HG02642 (cell line): Measurements from ENCODE around the gene EXPH5.
"Not testable (repeated sequence)": the region's sequence is repeated elsewhere in the genome, so short reads cannot be mapped to it uniquely, and the experiment has no call there.

Experiments
- ATAC-seq: cut with Tn5 transposase; IDR thresholded peaks from one replicate; pipeline ENCODE4 v1.9.1; 2021; ENCODE audit warnings: mild to moderate bottlenecking; ENCODE audit not compliant: unreplicated experiment, poor library complexity

The EXPH5 gene, protein sequence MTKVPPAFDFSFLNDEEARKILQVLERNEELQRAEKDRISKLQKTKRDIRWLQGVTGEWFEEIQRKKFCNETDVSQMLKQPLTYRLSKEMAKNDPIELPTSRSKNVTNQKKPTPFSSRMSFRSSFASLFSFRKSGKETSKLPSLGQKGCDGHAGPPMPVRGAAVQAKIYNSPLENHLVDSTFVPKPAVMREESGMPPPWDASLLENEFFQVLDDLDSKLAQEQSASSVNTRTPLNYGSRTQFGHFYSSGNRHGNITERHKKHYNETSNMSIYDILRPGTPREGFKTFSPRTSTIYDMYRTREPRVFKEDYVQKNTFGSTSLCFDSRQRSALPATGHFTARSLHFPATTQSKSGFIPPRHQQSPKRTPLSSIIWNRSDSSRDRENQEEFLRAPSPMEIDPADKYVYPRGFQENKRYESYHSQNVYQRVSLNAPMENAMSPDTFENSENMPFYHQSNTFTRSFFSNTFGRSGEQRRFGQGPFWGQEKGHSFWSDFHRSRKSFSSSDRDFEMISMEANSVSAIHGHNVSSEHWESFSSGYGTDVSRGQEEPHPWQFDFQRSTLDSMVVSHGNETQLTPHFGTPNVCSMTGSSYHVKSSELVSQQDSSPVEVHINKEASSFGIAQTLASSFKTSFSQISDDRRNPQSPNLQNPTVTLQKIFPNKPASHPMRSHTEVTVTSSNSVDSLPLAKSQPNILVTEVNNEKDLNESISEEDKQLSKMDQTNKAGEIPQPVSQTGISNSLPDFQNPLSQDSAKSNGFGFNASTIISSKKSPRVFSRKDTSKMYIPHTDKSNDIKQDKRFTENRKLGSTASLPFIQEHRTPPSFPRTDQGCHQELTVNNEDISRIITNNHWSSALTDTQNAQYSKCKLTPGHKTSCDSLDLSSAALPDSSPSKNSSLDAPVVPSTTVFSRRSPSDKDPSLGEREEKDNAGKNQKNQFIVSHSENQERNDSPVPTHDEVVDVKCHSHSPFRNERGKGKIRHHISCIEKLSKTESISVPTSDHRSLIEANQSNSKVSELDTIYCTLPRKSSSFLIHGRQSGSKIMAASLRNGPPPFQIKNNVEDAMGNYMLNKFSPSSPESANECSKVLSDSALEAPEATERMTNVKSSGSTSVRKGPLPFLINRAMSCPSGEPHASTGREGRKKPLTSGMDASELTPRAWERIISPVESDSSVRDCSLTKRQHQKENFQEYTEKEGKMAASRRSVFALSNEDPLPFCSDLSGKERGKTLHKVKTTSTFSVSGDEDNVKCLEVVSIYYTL (N-terminal part only)

DNA sequence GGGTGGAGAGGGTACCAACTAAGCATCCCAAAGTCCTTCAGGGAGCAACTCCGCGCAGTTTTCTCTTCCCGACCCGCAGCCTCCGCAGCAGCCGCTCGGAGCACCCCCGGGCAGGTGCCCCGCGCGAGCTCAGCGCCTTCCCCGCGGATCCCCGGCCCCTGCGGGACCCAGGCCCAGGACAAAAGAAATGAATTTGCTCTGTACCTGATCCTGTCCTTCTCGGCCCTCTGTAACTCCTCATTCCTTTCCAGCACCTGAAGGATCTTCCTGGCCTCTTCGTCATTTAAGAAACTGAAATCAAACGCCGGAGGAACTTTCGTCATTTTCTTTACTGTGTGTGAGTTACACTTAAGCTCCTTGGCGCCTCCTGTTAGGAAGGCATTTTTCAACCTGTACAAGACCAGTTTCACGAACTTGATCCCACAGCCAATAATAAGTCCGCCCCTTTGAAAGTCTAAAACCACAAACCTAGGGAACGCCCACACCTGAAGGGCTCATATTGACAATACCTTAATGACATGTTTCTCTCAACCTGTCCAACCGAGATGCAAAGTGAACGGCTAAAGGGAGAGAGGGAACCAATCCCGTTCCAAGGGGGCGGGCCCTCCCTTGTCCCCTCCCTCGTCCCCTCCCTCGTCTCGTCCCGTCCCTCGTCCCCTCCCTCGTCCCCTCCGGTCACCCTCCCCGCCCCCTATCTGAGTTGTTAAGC, at the start of gene EXPH5:
TSS of gene EXPH5 (minus strand) at position 555 of the 709 bp plus-strand sequence. CDS start at position 323, 232 bp downstream.
- peak; percentile 97 for ATAC-seq

DNA sequence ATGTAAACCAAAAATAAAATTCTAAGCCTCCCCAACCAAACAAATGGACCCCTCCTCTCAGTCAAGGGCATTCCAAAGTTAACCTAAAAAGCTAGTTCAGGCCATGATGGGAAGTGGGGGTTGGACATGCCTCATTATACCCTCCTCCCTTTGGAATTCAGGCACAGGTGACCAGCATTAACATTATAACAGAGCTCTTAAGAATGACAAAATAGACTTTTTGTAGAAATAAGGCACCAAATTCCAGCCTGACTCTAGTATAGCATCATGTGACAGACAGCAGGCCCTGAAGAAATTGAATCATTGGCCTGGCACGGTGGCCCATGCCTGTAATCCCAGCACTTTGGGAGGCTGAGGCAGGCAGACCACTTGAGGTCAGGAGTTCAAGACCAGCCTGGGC, 48.2 kb upstream of the EXPH5 start:
- not testable (repeated sequence) for ATAC-seq

DNA sequence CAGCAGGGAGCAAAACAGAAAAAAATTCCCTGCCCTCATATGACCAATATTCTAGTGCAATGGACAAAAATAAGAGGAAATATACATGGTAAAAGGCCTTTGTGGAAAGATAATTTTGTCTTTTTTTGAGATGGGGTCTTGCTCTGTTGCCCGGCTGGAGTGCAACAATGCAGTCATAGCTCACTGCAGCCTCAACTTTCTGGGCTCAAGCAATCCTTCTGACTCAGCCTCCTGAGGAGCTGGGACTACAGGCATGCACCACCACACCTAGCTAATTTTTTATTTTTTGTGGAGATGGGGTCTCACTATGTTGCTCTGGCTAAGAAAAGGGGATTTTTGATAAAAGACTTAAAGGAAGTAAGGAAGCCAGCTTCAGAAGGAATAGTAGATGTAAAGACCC, 45.6 kb upstream of the EXPH5 start:
- no peak for ATAC-seq

DNA sequence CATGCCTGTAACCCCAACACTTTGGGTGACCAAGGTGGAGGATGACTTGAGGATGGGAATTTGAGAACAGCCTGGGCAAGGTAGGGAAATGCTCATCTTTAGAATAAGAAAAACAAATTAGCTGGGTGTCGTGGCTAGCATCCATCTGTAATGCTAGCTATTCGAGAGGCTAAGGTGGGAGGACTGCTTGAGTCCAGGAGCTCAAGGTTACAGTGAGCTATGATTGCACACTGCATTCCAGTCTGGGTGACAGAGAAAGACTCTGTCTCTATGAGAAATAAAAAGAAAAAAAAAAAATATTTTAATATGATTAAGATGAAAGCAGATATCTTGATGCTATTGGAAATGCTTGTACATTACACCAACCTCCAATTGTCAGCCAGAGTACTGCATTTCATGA, 42.7 kb upstream of the EXPH5 start:
- ATAC-seq = no peak

DNA sequence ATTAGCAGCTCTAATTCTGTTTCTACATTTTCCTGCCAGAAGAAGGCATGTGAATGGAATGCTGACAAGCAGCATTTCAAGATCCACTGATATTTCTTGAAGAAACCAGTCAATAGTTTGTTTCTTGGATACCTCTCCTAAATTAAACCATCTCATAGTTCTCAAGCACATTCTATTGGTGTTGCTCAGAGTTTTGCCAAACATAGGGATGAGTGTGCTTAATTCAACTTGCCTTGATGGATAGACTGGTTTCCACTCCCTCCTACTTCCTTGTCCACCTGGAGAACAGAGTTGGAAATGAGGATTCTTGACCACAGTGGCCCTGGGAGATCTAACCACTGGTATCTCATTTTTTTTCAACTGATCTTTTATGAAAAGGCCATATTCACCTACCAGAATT, 41.5 kb upstream of the EXPH5 start:
- no peak for ATAC-seq

DNA sequence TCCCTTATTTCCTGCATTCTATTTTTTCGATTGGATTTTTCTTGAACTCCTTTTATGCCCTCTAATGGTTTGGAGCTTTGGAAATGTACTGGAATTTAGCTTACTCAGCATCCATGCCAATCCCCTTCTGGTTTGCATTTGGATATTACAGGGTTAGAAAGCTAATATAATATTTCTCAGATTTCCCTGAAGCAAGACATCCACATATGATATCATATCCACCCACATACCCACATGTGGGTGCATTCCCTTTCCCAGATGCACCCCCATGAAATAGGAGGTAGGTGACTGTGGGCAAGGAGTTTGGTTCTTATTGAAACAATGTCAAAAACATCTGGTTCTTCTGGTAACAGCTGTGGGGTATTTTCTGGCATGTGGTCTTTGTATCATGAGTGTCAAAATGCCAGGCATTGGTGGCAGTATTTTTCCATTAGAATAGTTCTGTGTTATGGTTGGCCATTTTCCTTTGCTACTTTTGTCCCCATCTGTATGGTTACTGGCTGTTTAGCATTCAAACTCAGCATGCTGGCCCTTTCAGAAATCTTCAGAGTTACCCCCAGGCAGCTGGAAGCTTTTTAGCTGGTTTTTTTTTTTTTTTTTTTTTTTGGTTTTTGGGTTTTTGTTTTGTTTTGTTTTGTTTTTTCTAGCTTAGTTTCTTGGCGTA, 38.6 kb upstream of the EXPH5 start:
- ATAC-seq = no peak

DNA sequence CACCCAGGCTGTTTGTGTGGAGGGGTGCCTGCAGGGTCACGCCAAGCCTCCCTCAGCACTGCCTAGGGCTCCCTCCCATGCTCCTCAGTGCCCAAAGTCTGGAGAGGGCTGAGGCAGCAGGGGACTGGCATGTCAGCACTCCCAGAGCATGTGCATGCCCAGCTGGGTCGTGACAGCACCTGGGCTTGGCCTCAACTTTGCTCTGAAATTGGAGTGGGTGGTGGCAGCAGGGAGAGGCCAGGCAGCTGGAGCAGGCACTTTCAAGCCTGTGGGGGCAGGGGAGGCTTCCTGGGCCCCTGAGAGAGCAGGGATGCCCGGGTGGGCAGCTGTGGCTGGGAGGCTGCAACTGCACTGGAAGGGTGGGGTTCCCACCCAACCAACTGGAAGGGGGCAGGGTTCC, 35.7 kb upstream of the EXPH5 start:
- no peak for ATAC-seq

DNA sequence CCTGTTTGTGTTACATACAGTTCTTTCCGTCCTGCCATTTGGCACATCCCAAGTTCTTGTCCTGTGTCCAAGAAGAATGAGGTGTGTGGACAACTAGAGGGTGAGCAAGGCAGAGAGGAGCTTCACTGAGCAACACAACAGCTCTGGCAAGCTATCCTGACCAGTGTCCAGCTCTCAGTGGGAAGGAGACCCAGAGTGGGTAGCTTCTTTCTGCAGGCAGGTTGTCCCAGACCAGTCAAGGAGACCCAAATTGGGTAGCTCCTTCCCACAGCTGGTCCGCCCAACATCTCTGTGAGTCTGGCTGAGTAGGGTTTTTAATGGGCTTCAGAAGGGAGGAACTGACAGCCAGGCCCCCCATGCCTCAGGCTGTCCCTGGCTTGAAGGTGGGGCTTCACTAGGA, 35.2 kb upstream of the EXPH5 start:
- no peak for ATAC-seq

DNA sequence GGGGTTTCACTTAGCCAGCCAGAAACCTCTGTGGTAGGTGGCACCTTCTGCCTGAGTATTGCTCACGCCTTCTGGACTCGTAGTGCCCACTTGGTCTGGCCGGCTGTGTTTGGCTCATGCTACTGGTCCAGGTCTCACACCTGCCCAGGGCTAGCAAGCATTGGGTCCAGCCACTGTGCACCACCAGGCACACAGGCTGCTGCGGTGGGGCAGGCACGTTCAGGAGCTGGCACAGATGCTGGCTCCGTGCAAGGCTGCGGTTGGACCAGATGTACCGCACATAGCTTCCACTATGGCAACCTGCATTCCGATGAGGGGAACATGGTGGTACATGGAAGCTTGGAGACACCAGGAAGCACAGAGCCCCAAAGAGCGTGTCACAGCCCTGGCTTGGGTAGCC, 34.8 kb upstream of the EXPH5 start:
- no peak for ATAC-seq

DNA sequence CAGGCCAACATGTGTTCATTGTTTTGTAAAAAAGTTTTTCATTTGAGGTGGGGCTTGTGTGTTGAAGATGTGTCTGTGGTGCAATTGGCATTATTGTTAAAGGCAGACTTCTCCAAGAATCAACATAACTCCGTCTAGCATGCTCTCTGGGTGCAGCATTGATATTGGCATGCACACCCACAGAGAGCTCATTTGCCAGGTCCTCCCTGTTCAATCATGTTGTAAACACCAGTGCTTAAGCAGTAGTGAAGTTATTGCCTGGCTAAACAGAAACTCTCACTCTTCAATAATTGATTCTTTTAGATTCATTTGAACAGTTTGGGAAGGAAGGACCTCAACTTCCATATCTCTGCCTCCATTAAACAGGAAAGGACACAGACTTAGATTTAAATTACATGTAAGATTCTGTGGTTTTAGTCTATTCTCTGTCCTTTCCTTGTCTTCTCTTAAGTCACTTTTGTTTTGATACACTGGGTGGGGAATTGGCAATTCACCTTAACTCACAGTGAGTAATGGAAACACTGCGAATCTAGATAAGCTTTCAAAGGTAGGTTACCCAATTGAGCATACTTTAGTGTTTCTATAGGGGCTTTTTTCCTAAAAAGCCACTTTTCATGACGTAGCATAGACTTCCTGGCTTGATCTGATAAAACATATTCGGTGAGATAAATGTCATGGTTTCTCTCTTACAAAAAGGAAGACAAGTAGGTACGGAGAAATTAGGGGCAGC, 30.8 kb upstream of the EXPH5 start:
- ATAC-seq = no peak

DNA sequence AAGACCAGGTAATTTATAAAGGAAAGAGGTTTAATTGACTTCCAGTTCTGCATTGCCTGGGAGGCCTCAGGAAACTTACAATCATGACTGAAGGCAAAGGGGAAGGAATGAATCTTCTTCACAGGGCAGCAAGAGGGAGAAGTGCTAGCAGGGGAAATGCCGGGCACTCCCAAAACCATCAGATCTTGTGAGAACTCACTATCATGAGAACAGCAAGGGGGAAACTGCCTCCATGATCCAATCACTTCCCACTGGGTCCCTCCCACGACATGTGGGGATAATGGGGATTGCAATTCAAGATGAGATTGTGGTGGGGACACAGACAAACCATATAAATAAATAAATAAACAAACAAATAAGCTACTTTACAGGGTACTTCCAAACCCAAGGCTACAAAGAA, 28.8 kb upstream of the EXPH5 start:
- no peak for ATAC-seq

DNA sequence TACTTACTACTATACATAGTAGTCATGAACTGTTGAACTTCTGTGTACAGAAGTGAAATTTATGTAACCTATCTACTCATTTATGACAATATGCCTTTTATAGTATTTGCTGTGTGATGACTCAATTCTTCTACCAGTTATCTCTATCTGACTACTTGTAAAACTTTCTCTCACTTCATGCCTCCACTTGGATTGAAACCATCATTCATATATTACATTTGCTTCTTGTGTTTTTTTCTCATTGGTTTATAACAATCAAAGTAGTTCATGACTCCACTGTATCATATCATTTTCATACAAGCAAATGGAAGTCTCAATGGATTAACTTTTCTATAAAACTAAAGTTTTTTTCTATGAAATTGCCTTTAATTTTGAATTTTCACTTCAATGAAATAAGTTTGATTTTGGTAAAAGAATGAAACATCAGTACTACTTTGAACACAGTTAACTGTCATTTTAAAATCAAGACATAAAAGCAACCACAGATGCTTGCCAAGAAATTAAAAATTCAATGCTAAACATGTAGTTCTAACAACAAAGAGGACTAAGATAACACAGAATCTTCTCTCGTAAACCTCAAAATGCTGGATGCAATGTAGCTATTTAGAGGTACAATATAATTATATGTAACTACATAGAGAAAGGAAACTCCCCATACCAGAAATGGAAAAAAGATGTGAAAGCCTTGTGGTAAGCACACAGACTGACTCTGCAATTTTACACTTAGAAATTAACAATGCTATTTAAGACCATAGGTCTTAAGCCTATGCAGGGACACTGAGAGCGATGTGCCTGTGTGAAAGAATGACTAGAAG, 27.6 kb upstream of the EXPH5 start:
- peak; percentile 84 for ATAC-seq

DNA sequence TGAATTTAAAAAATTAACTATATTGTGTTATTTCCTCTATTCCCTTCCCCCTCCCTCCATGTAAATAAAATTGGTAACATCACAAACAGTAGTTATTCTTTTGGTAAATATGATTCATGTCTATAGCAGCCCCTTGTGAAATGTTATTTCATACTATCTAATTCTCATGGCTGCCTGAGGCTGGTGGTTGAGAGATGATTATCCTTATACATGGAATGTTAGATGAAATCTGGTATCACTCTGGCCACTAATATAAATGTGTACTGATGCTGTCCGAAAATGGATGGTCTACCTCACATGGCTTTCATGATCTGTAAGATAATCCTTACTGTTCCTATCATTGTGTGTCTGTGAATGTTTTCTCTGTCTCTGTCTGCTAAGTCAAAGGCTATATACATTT, 25.0 kb upstream of the EXPH5 start:
- ATAC-seq = no peak

DNA sequence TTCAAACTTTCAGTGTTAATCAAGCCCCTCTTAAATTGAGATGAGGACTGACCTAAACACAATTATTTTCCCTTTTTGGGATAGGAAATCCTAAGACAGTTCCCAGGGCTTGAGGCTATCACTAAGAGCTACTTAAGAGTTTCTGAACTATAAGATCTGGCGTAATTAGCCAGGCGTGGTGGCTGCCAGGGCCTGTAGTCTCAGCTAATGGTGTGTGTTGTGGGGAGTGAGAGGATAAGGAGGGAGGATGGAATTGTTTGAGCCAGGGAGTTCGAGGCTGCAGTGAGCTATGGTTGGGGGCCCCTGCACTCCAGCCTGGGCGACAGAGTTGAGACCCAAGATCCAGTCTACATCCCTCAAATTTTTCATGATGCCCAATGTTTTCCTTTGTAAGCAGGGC, 23.5 kb upstream of the EXPH5 start:
- ATAC-seq = no peak

DNA sequence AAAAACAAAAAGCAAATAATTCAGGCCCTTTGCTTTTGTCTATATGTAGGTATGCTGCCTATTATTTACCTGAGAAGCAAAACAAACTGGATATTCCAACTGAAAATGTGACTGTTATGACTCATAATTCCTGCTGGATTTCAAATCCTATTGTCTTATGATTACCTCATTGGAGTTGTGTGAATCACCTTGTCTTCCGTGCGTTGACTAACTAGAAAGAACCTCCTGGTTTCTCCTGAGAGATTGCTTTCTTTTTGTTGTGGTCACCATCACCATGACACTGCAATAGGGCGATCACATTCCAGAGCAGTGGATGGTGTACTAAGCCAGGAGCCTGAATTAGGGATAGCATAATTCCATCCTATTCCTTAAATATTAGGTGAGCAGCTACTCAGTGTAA, 23.0 kb upstream of the EXPH5 start:
- ATAC-seq = no peak

DNA sequence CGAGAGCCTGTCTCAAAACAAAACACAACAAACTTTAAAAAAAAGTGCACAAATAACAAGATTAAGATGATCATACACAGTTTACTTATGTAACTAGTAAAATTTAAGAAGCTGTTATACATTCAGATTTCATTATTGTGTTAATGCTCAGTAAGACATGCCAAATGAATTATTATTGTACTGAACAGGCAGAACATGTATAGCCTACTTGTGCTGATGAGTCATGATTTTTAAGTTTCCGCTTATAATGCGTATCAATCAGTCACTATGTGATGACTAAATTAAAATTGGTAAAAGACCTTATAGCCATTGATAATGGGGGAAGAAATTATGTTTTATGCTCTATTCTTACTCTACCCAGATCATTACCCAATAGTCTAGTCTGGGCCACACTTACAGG, 20.5 kb upstream of the EXPH5 start:
- no peak for ATAC-seq

DNA sequence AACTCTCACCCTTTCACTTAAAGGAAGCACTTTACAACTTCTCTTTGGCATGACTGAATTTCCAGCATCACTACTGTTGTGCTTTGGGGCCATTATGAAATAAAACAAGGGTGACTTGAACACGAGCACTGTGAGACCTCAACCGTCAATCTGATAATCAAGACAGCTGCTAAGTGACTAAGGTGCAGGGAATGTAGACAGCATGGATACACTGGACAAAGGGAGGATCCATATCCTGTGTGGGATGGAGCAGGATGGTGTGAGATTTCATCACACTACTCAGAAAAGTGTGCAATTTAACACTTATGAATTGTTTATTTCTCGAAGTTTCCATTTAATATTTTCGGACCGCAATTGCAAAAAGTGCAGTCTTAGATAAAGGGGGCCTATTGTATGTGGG, 16.1 kb upstream of the EXPH5 start:
- no peak for ATAC-seq

DNA sequence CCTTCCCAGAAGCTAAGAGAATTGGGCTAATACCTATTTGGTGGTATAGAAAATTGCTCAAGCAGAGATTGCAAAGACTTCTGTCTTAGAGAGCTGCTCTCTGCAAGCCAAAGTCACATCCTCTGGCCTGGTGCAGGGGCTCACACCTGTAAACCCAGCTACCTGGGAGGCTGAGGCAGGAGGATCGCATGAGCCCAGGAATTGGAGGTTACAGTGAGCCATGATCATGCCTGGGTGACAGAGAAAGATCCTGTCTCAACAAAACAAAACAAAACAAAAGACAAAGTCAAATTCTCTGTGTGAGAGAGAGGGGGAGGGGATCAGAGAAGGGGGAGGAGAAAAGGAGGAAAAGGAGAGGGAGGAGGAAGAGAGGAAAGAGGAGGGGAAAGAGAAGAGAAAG, 15.0 kb upstream of the EXPH5 start:
- no peak for ATAC-seq
